Activated CD4-positive, alpha-beta T cell treated with anti-CD3 and anti-CD28 coated beads, Interleukin-2, amount 10 ng/mL, durations not matched to agents 24 days and 14 days (primary cell): ENCODE measurements around the gene B3GALT5. TPM values are rescaled to one million over a fixed set of nuclear protein-coding genes. Genes with fewer than 3 reads are reported as not detected.

Experiments used
- DNase-seq: peaks from one replicate; pipeline ENCODE4 v3.0.0; 2022
- H3K27ac Mint-ChIP-seq: one replicate; pipeline ENCODE4 v1.8.0; 2022; ENCODE audit warnings: mild to moderate bottlenecking, mixed read lengths
- H3K27me3 Mint-ChIP-seq: one replicate; pipeline ENCODE4 v1.8.0; 2022; ENCODE audit warnings: mixed read lengths
- H3K36me3 Mint-ChIP-seq: one replicate; pipeline ENCODE4 v1.8.0; 2022; ENCODE audit warnings: low read depth, mild to moderate bottlenecking, mixed read lengths
- H3K4me1 Mint-ChIP-seq: one replicate; pipeline ENCODE4 v1.8.0; 2021; ENCODE audit warnings: mixed read lengths
- H3K4me3 Mint-ChIP-seq: one replicate; pipeline ENCODE4 v1.8.0; 2022; ENCODE audit warnings: mild to moderate bottlenecking, moderate library complexity, mixed read lengths
- H3K9me3 Mint-ChIP-seq: one replicate; pipeline ENCODE4 v1.8.0; 2021; ENCODE audit warnings: mixed read lengths
- intact Hi-C: fragments of 100-400 bp; cut with micrococcal nuclease; formaldehyde crosslinking; loops from one replicate; pipeline ENCODE4 v1.15.1; 2023
- total RNA-seq: library from RNA; stranded (reverse); gene quantifications from 2 replicates; pipeline ENCODE4 v1.2.3, GENCODE V29; 2022

The B3GALT5 gene
- total RNA-seq, 1 donor from 2014 or later, result not detected

DNA sequence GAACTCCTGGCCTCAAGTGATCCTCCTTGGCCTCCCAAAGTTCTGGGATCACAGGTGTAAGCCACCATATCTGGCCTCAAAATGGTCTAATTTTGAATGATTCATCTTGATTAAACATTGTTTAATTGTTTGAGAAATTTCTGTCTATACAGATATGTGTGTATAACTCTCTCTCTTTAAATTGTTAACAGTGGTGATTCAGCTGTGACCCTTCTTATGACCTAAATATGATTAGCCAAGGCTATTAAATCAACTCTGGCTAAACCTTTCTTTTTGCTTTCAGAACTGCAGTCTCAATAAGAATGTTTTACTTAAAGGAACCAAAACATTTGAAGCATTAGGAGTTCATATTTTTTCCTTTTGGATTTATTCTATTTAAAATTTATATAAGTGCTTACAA, 19.2 kb upstream of the B3GALT5 start:
- H3K27me3 Mint-ChIP-seq, result no peaks in the 10 kb centered on the region
- H3K4me3 Mint-ChIP-seq, result no peak overlapping the region
- H3K4me1 Mint-ChIP-seq, result no peaks in the 10 kb centered on the region
- no peak for DNase-seq
- intact Hi-C loops, result no loop called here
- H3K9me3 Mint-ChIP-seq, result no peaks in the 10 kb centered on the region
- no peaks in the 10 kb centered on the region for H3K36me3 Mint-ChIP-seq
- H3K27ac Mint-ChIP-seq, result no peak overlapping the region

DNA sequence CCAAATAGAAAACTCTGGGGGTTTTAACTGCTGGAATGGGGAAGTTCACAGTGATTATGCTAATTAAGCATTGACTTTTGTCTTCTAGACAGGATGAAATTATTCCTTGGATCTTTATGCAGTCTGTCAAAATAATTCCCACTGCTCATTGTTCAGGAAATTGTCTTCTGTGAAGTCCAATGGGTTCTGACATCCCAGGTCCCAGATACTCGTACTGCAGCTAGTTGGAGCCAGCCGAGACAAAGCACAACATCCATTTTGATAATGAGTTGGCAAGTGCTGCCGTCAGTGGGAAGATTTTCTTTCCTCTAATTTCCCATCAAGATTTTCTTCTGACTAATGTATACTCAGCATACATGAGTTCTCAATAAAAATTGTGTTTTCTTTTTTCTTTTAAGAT, 17.3 kb upstream of the B3GALT5 start:
- H3K9me3 Mint-ChIP-seq, result no peaks in the 10 kb centered on the region
- no peaks in the 10 kb centered on the region for H3K4me1 Mint-ChIP-seq
- H3K27ac Mint-ChIP-seq, result no peak overlapping the region
- H3K4me3 Mint-ChIP-seq, result no peak overlapping the region
- DNase-seq, result no peak
- H3K36me3 Mint-ChIP-seq, result no peaks in the 10 kb centered on the region
- peaks cover 2% of the 10 kb centered on the region for H3K27me3 Mint-ChIP-seq
- intact Hi-C loops, result no loop called here

DNA sequence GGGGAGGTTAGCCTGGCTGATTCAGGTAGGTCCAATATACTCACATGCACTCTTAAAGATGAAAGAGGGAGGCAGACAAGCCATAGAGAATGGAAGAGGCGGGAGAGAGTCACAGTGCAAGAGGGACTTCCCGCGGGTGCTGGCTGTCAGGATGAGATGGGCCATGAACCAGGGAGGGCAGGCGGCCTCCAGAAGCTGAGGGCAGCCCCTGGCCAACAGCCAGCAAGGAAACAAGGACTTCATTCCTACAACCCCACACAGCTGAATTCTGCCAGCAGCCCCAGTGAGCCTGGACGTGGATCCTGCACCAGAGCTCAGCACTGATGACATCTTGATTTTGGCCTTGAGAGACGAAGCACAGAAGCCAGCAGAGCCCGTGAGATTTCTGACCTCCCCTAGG, 15.1 kb upstream of the B3GALT5 start:
- no peak for DNase-seq
- intact Hi-C loops, result no loop called here
- Mint-ChIP-seq H3K36me3 (no peaks in the 10 kb centered on the region), H3K27me3 (peaks cover 2% of the 10 kb centered on the region), H3K4me3 (no peak overlapping the region), H3K4me1 (no peaks in the 10 kb centered on the region), H3K9me3 (no peaks in the 10 kb centered on the region), H3K27ac (no peak overlapping the region)

DNA sequence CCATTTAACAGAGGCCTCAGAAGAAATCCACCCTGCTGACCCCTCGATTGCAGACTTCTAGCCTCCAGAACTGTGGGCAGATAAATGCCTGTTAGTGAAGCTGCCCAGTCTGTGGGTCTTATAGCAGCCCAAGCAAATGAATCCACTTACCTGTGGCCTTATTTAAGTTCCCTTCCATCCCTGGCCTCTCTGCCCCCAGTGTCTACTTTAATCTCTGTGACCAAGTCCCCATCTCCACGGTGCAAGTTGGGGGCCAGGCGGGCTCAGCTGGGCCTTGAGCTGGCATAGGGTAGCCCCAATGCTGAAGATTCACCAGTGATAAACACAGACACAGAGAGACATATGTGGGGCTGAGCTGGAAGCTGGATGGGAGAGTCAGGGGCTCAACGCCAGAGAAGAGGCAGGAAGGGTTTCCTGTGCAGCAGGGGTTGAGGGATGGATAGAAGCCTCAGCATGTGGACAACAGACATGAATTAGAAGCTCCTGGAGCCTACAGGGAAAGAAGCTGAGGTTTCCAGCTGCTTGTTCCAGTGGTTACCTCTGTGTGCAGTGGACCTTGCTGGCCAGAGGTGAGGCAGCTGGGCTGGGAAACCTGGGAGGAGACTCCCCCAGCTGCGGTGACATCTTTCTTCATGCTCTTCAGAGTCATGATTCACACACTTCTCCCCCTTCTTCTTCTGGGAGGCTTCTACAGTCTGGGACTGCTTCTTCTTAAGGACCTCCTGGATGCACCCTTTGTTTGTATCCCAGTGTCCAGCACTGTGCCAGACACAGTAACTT, 13.4 kb upstream of the B3GALT5 start:
- Mint-ChIP-seq H3K27me3 (peaks cover 2% of the 10 kb centered on the region), H3K9me3 (no peaks in the 10 kb centered on the region)

DNA sequence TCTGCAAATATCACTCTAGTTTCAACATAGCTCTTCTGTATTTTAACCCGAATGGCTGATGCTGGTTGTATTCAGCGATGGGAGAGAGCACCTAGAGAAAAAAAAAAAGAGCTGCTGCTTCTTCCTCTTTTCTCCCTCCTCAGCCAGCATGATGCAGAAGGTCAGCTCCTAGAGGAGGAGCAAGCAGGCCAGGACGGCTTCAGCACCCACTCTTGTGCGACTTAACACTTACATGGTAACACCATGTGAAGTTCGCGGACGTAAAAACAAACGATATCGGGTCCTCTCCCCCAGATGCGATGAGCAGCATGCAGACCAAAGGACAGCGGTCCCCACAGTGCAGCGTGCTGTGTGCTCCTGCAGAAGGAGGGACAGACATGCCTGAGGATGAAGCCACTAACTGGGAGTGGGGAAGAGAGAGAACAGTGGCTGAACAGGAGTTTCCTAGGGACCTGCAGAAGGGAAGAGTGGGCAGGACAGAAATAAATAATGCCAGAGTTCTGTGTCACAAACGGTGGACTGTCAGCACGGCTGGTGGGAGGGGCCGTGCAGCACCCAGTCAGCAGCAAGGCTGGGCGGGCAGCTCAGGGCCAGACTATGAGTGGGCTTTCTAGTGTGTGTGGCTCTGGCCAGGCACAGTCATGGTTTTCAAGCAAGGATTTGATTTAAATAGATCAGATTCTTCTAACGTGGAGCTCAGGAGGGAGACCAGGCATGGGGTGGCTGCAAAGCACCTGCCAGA, 11.4 kb upstream of the B3GALT5 start:
- H3K4me1 Mint-ChIP-seq, result no peaks in the 10 kb centered on the region
- no peak for DNase-seq
- H3K4me3 Mint-ChIP-seq, result no peak overlapping the region
- H3K27ac Mint-ChIP-seq, result no peak overlapping the region
- peaks cover 2% of the 10 kb centered on the region for H3K27me3 Mint-ChIP-seq
- no peaks in the 10 kb centered on the region for H3K36me3 Mint-ChIP-seq
- H3K9me3 Mint-ChIP-seq, result no peaks in the 10 kb centered on the region
- intact Hi-C loops, result no loop called here

More for the DNA sequence above, 13.4 kb upstream of the B3GALT5 start:
- H3K4me3 Mint-ChIP-seq, result no peak overlapping the region
- intact Hi-C loops, result no loop called here
- no peak for DNase-seq
- no peak overlapping the region for H3K27ac Mint-ChIP-seq
- H3K36me3 Mint-ChIP-seq, result no peaks in the 10 kb centered on the region
- H3K4me1 Mint-ChIP-seq, result no peaks in the 10 kb centered on the region

DNA sequence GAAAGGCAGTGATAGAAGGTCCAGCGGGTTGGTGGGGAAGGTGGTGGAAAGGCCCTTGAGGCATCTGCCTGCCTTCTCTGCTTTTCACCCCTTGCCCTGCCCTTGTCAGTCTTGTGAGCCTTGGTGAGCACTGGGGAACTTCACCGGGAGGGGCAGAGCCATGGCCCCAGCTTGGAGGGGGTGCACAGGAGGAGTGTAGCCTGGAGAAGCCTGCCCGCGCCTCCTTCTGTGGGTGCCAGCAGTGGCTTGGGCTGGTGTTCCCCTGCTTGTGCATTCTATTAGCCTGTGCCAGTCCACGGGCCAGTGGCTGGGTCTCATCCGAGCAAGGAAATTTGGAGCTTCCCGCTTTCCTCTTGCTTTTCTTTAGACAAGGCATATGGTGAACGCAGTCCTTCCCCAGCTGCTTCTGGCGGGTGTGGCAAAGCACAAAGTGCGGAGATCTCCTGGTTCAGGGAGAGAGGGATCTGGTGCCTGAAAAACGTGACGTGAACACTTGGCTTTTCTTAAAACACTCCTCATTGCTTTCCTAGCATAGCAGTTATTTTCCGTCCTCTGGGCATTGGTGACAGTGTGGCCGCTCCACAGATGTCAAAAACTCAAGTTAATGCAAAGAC, 10.6 kb upstream of the B3GALT5 start:
- H3K9me3 Mint-ChIP-seq, result no peaks in the 10 kb centered on the region
- no peaks in the 10 kb centered on the region for H3K36me3 Mint-ChIP-seq
- DNase-seq, result no peak
- no peak overlapping the region for H3K4me3 Mint-ChIP-seq
- no peak overlapping the region for H3K27ac Mint-ChIP-seq
- peaks cover 2% of the 10 kb centered on the region for H3K27me3 Mint-ChIP-seq
- intact Hi-C loops, result no loop called here
- H3K4me1 Mint-ChIP-seq, result no peaks in the 10 kb centered on the region

DNA sequence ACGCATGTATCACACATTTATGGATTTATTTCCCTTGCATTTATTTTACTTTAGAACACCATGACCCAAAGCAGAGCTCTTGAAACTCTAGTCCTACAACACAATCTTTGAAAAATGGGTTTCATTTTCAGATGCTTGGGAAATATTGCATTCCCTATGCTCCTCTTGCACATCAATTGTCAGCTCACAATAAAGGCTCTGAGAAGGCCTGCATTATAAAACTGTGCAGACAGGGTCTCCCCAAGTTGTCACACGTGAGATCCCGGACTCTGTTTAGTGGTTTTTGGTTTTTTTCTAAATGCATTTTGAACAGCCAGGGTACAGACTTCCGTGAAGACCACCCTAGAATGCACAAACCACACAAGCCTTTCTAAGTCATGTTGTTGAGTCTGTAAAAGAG, 9.9 kb upstream of the B3GALT5 start:
- Mint-ChIP-seq H3K27me3 (peaks cover 2% of the 10 kb centered on the region), H3K27ac (no peak overlapping the region), H3K9me3 (no peaks in the 10 kb centered on the region), H3K36me3 (no peaks in the 10 kb centered on the region), H3K4me3 (no peak overlapping the region), H3K4me1 (no peaks in the 10 kb centered on the region)
- DNase-seq, result no peak
- intact Hi-C loops, result no loop called here

DNA sequence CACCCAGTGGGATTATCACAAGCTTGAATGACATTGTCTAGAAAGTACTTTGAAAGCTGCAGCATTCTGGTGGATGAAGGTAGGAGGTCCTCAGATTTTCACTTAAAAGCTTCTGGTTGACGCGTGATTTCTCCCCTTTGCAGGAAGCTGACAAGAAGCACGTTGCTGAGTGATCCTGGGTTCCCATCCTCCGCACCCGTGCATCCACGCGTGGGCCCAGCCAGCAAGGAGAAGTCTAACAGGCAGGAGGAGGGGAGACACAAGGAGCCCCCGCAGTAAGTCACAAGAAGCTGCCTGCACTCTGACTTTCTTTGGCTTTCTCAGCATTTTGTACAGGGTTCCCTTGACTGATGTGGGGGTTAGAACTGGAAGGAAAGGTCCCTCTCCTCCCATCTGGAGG, 7.8 kb upstream of the B3GALT5 start:
- no peak overlapping the region for H3K27ac Mint-ChIP-seq
- peaks cover under 1% of the 10 kb centered on the region for H3K27me3 Mint-ChIP-seq
- H3K36me3 Mint-ChIP-seq, result no peaks in the 10 kb centered on the region
- no peaks in the 10 kb centered on the region for H3K4me1 Mint-ChIP-seq
- DNase-seq, result no peak
- intact Hi-C loops, result no loop called here
- H3K4me3 Mint-ChIP-seq, result no peak overlapping the region
- H3K9me3 Mint-ChIP-seq, result no peaks in the 10 kb centered on the region

DNA sequence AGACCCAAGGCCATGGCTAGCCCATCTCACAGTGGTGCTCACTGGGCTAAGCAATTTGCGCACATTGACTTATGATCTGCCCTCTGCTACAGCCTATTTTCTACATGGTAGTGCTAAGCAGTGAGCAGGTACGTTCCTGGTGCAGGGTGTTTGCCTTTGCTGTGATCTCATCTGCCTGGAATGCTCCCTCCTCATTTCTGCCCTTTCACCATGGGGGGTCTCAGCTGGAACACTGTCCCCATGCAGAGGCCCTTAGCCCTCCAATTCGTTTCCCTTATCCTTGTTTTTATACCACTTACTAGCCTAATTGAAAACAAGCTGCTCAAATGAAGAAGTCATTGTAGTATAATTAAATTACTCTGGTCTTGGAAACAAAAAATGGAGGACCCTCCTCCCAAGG, 2.0 kb upstream of the B3GALT5 start:
- intact Hi-C loops, result no loop called here
- DNase-seq, result peak; percentile 29
- peaks cover 5% of the 10 kb centered on the region for H3K4me1 Mint-ChIP-seq
- H3K27me3 Mint-ChIP-seq, result peaks cover 27% of the 10 kb centered on the region
- H3K4me3 Mint-ChIP-seq, result no peak overlapping the region
- H3K36me3 Mint-ChIP-seq, result no peaks in the 10 kb centered on the region
- no peak overlapping the region for H3K27ac Mint-ChIP-seq
- no peaks in the 10 kb centered on the region for H3K9me3 Mint-ChIP-seq

DNA sequence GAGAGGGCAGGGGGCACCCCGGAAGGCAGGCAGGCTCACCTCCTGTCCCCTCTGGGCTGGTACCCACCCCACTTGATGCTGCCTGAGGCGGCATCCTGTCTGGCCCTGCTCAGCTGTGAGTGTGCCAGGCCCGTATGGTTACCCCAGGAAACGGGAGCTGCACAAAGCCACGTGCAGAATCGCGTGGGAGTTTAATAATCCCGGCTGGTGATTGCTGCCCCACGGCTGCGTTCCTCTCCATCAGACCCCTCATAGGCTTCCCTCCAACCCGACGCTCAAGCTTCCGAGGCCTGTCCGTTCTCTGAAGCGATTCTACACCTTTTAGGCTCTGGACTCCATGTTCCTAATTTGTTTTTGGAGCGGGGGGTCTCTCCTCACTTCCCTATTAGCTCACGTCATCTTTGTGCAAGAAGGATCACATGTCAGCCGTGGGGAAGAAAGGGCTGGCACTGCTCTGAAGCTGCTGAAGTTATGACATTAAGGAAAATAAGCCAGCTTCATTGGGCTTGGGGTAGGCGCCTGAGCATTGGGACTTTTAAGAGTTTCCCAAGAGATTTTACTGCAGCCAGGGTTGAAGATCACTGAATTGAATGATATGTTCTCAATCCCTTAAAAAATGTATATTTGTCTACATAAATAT, 1.1 kb upstream of the B3GALT5 start:
- Mint-ChIP-seq H3K27me3 (peaks cover 31% of the 10 kb centered on the region), H3K36me3 (no peaks in the 10 kb centered on the region), H3K4me1 (peaks cover 5% of the 10 kb centered on the region), H3K27ac (no peak overlapping the region), H3K9me3 (no peaks in the 10 kb centered on the region), H3K4me3 (no peak overlapping the region)
- DNase-seq, result peak; percentile 19
- intact Hi-C loops, result no loop called here

DNA sequence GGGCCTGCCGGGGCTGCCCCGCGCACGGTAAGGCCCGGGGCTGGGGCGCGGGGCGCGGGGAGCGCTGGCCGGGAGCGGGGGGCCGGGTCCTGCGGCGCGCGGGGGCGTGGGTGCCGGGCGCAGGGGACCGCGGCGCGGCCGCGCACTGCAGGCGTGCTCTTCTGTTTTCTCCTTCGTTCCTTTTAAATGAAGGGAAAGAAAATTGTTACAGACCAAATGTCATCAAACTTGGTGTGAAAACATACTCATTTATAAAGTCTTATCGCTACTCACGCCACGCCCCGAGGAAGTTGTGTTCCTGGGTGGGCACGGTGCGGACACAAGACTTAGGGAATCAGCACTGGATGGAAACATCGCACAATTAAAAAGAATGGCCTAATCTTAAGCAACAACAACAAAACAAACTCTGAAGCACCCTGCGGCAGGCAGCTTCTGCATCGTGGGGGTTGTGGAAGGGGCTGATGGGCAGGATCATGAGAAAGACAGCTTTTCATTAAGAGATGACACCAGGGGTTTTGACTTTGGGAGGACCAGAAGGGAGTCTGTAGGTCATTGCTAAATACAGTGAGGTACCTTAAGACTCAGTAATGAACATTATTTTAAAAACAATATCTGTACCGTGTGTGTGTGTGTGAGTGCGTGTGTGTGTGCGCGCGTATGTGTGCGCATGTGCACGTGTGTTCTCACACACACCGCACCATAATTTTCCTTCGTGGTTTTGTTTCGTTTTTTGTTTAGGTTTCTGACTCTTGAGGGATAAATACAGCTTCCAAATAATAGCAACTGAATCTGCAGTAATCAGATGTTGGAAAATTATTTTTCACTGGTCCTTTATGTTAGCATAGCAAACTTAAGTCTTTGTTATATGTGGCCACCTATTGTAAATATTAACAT, 548 bp downstream of the B3GALT5 start:
- Mint-ChIP-seq H3K36me3 (no peaks in the 10 kb centered on the region), H3K4me1 (peaks cover 5% of the 10 kb centered on the region), H3K9me3 (no peaks in the 10 kb centered on the region), H3K27me3 (peaks cover 33% of the 10 kb centered on the region), H3K27ac (no peak overlapping the region), H3K4me3 (no peak overlapping the region)
- intact Hi-C loops, result no loop called here
- DNase-seq, result peak; percentile 6

DNA sequence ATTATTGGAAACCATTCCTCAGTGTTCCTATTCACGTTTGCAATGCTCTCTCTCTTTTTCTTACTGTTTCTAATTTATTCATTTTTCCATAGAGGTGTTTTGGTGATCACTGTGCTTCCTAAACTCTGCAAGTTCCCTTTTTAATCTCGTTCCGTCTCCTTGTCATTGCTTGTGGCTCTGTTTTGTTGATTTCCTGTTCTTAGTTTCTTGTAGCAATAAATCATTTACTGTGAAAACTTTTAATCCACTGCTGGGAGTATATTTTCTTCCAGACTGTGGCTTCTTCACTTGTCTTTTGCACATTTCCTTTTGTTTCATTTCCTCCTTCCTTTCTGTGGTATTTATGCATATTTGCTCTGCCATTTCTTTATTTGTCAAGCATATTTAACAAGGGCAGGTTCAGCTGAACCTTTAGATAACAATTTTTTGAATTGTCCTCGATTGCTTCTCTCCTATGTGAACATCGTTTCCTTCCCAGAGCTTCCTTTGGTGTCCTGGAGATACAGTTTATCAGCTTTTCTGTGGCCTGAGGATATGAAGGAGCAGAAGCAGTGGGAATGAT, 3.6 kb downstream of the B3GALT5 start:
- intact Hi-C loops, result no loop called here
- H3K36me3 Mint-ChIP-seq, result no peaks in the 10 kb centered on the region
- DNase-seq, result no peak
- no peaks in the 10 kb centered on the region for H3K9me3 Mint-ChIP-seq
- H3K27me3 Mint-ChIP-seq, result peaks cover 39% of the 10 kb centered on the region
- no peak overlapping the region for H3K4me3 Mint-ChIP-seq
- H3K4me1 Mint-ChIP-seq, result peaks cover 5% of the 10 kb centered on the region
- H3K27ac Mint-ChIP-seq, result no peak overlapping the region

DNA sequence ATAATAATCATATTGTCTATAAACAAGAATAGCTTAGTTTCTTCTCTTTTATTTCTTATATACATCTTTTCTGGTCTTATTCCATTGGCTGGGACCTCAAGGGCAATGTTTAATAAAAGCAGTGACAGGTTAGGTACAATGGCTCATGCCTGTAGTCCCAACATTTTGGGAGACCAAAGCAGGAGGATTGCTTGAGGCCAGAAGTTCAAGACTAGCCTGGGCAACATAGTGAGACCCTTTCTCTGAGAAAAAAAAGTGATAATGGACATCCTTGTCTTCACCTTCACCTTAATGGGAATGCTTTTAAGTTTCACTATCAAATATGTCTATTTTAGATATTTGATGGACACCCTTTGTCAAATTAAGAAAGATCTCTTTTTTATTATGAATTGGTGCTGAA, 8.1 kb downstream of the B3GALT5 start:
- no peaks in the 10 kb centered on the region for H3K9me3 Mint-ChIP-seq
- peaks cover 12% of the 10 kb centered on the region for H3K27me3 Mint-ChIP-seq
- intact Hi-C loops, result no loop called here
- no peak overlapping the region for H3K27ac Mint-ChIP-seq
- H3K4me3 Mint-ChIP-seq, result no peak overlapping the region
- no peaks in the 10 kb centered on the region for H3K36me3 Mint-ChIP-seq
- H3K4me1 Mint-ChIP-seq, result no peaks in the 10 kb centered on the region
- DNase-seq, result no peak
